RKO (cell line): Measurements from ENCODE around the gene INPP4B.

ENCODE experiments used
- DNase-seq: peaks from one replicate; pipeline ENCODE4 v3.0.0-alpha.2; 2016; ENCODE audit warnings: low spot score

Gene INPP4B

DNA sequence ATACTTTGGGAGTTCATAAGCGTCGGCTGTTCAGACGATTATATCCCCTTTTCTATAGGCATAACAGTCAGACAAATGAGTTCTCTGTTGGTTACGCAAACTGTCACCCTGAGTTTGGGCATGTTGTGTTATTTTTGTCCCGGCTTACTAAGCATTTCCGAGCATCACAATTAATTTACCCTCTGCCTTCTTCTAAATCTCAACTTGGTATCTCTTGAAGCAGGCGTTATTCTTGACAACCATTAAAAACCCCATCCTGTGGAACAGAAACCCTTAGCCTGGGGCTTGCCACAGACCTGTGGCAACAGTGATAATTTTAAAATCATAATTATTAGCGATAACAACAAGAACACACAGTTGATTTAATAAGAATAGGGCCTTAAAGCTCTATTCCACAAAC lies 558.7 kb downstream of the INPP4B start:
- DNase-seq = no peak

GRCh38 chr4:142285222-142285583 lies 560.9 kb downstream of the INPP4B start:
- no peak for DNase-seq

GRCh38 chr4:142284402-142285221 lies 561.5 kb downstream of the INPP4B start:
- DNase-seq = no peak

GRCh38 chr4:142282870-142283431 lies 563.1 kb downstream of the INPP4B start:
- DNase-seq = no peak

DNA sequence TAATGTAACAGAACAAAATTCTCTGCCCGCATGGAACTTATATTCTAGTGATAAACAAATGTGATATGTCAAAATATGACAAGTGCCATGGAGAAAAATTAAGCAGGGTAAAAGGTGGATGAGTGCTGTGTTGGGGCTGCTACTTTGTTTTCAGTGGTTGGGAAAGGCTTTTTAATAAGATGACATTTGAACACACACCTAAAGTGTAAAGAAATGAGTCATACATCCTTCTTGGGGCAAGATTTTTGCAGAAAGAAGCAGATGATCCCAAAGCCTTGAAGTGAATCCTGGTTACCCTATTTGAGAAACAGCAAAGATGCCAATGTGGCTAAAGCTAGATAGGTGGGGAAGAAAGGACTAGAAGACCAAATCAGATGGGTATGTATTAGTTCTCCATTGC lies 564.1 kb downstream of the INPP4B start:
- DNase-seq = no peak

DNA sequence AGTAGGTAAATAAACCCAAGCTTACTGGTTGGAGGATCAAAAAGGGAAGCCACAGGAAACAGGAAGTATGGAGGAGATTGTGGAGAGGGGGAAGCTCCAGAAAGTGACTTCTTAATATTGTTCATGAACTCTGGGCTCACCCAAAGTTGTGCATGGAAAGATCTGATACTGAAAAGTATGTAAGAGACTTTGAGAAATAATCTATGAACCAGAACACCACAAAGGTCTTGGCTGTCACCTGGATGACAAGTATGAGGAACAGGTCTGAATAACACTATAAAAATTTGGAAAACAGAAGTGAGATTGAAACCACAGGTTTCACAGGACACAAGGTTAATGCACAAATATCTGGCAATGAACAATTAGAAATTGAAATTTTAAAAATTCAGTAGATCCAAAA lies 567.4 kb downstream of the INPP4B start:
- no peak for DNase-seq

GRCh38 chr4:142278171-142278570 lies 567.9 kb downstream of the INPP4B start:
- DNase-seq = no peak

DNA sequence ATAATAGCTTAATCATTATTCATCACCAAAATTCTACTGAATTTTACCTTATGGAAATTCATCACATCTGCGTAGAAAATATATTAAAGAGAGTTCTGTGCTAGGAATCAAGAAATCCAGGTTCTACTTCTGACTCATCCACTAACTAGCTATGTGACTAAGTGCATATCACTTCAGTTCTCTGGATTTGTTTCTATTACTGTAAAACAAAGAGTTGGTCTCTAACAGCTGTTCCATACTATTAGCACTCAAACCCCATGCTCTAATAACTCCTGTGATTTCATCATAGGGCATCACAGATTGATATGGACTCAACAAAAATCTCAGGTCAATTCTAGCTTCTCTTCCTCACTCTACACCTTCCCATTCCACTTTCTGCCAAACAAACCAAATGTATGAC lies 572.0 kb downstream of the INPP4B start:
- DNase-seq = peak; percentile 14

DNA sequence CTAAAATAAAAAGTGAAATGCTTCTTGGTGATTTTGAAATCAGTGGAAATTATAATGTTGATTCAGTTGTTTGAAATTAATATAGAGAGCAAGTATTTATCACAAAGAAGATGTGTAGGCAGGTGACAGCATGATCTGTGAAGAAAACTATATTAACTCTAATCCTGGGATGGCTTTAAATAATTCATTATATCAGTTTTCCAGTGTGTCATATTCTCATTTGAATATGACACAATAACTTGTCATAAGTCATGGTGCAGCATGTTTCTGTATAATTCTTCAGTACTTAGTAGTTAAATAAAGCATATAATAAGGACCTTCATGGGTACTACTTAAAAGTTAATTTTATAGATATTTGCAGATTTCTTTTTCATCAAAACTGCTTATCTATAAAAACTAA lies 573.6 kb downstream of the INPP4B start:
- DNase-seq = peak; percentile 4

DNA sequence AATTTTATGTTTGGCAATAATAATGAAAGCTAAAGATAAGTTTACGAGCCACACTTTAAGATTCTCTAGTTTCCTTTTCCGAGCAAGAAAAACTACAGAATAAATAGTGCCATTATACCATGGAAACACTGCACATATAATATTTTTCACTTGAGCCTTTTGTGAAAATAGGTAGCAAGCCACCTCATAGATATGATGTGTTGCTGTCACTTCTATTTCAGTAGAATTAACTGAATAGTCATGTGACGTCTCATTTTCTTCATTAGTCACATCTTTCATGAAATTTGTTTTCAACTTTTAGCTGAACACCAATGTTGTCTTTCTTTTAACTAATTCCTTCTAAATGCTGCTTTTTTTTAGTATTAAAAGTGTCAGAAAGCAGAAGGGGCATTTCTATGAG lies 574.3 kb downstream of the INPP4B start:
- DNase-seq = no peak

DNA sequence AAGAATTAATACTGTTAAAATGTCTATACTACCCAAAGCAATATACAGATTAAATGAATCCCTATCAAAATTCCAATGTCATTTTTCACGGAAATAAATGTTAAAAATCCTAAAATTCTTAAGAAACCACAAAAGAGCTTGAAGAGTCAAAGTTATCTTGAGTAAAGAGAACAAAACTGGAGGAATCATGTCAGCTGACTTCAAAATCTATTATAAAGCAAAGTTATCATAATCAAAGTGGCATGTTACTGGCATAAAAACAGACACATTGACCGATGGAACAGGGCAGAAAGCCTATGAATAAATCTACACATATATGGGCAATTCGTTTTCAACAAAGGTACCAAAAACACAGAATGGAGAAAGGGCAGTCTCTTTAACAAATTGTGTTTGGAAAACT lies 579.0 kb downstream of the INPP4B start:
- no peak for DNase-seq

GRCh38 chr4:142265946-142266345 lies 580.2 kb downstream of the INPP4B start:
- no peak for DNase-seq

GRCh38 chr4:142265536-142265935 lies 580.6 kb downstream of the INPP4B start:
- peak; percentile 32 for DNase-seq

DNA sequence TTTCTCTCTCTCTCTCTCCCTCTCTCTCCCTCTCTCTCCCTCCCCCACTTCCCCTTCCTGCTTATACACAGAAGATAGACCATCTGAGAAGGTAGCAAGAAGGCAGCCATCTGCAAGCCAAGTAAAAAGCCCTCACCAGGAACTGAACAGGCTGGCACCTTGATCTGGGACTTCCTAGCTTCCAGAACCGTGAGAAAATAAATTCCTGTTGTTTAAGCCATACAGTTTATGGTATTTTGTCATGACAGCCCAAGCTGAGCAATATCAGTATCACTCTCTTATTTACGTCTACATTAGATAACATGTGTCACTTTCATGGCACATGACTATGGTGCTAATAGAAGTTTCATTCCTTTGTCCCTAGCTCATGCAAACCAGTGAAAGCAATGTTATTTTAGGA lies 581.1 kb downstream of the INPP4B start:
- DNase-seq = no peak

- no peak for DNase-seq
These were observed 583.1 kb downstream of the INPP4B start for GRCh38 chr4:142262956-142263355.

DNA sequence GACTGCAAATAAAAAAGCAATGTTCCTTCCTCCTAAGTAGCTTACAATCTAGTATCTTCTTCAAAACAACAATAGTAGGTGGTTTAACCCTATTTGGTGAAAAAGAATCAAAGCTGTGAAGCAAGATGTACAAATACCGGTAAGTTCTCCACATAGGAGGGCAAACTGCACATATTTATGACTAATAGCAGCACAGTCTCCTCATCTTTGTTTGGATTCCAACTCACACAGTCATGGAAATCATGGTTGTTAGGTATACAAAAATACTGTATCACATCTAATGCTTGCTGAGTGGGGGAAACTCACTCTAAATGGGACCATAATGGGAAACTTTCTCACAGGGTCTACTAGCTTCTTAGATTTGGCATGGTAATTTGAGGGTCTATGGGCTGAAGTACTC lies 597.2 kb downstream of the INPP4B start:
- no peak for DNase-seq

DNA sequence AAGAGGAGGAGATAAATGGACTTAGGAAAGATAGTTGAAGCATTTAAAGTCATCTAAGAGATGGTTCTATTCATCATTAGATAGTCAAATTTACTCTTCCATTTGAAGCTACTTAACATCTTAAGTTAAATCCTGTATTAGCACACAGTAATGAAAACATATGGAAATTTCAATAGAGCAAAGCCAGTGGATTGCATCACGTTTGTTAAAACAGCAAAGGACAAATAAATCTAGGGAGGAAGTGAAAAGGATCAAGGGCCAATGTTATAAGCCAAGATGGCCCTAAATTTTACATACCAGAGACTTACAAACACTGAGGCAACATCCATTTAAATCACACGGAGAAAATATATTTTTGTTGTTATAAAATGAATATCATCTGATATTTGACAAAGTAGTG lies 602.8 kb downstream of the INPP4B start:
- DNase-seq = no peak

GRCh38 chr4:142242156-142242555 lies 603.9 kb downstream of the INPP4B start:
- DNase-seq = no peak

DNA sequence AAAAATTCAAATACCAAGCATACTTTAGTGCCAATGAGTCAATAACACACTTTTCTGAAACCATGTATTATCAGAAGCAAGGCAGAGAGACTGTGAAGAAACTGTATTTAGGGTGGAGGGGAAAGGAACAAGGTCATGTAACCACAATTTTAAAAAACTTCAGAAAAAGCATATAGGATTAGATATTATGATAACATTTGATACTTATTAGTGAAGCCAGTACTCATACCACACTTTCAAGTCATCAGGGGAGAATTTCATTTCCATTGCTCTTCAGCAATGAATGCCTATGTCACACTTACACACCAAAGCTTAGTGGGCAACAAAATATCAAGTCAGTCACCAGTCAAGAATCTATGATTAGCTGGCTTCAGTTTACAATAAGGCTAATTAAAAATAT lies 607.5 kb downstream of the INPP4B start:
- no peak for DNase-seq

GRCh38 chr4:142236268-142236667 lies 609.8 kb downstream of the INPP4B start:
- no peak for DNase-seq

DNA sequence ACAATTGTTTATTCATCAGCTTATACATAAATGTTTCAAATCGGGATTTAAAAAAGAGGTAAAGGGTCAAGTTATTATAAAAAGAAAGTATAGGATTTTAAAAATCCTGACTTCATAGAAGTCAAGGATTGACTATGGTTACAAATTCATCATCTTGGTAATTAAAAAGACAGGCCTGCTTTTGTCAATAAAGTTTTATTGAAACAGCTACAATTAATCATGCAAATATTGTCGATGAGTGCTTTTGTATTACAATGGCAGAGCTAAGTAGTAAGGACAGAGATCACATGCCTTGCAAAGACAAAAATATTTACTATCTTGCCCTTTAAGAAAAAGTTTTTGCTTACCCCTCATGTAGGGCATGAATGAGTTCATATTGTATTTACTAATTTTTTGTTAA lies 614.3 kb downstream of the INPP4B start:
- DNase-seq = no peak

DNA sequence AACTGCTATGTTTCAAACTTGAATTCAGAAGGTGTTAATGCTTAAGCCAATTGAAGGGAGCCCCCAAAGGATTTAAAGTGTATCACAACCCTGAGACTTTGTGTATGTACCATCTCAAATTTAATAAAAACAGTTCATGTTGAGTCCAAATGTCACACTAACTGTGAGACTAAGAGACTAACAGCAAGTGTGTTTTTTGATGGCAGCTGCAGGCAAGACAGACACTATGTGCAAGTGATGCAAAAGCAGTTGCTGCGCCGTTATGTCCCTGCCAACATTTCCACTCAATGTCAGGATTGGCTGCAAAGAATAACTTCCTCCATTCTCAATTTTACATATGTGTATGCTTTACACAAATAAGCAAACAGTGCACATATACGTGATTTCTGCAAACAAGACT lies 615.1 kb downstream of the INPP4B start:
- DNase-seq = no peak

GRCh38 chr4:142226014-142226413 lies 620.1 kb downstream of the INPP4B start:
- no peak for DNase-seq

DNA sequence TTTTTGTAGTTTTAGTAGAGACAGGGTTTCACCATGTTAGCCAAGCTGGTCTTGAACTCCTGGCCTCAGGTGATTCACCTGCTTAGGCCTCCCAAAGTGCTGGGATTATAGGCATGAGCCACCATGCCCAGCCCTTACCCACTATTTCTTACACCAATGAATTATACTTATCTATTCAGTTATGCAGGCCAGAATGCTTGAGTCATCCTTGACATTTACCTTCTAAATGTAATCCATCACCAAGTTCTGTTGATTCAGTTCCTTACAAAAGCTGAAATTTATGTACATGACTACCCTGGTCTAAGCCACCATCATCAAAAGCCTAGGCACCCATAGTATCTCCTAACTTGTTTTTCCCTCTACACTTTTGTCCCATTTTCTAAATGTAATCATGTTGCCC lies 624.0 kb downstream of the INPP4B start:
- no peak for DNase-seq
